ENCODE data around the gene ANKRD39. TPM values are rescaled to one million over a fixed set of nuclear protein-coding genes. Genes with fewer than 3 reads are reported as not detected.

ANKRD39 gene, protein sequence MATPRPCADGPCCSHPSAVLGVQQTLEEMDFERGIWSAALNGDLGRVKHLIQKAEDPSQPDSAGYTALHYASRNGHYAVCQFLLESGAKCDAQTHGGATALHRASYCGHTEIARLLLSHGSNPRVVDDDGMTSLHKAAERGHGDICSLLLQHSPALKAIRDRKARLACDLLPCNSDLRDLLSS
- 1 to 10 TPM; 4.2 to 8.7 (median 6.6) TPM for polyA plus RNA-seq (ENCODE audit: insufficient read length in 10 of 10)
- long read RNA-seq, donor 1, transcript ANKRD39-201 (4 exons, 976 nt) = major isoform, 9 of 9 reads
- long read RNA-seq, donor 1, partial matches to known transcripts = 0 of 9 reads
- long read RNA-seq, donor 1, other reads (novel, unspliced or antisense) = 0 of 9 reads
- long read RNA-seq, donor 2, partial matches to known transcripts = 0 of 4 reads
- long read RNA-seq, donor 2, other reads (novel, unspliced or antisense) = 0 of 4 reads
- long read RNA-seq, donor 3 = 0 reads
- long read RNA-seq, donor 4, transcript ANKRD39-201 (4 exons, 976 nt) = major isoform, 5 of 5 reads
- long read RNA-seq, donor 4, partial matches to known transcripts = 0 of 5 reads
- long read RNA-seq, donor 4, other reads (novel, unspliced or antisense) = 0 of 5 reads
- long read RNA-seq, donor 5, partial matches to known transcripts = 0 of 4 reads
- long read RNA-seq, donor 5, other reads (novel, unspliced or antisense) = 0 of 4 reads
- long read RNA-seq, donor 6, transcript ANKRD39-201 (4 exons, 976 nt) = major isoform, 9 of 9 reads
- long read RNA-seq, donor 6, partial matches to known transcripts = 0 of 9 reads
- long read RNA-seq, donor 6, other reads (novel, unspliced or antisense) = 0 of 9 reads
- long read RNA-seq, donor 7, partial matches to known transcripts = 0 of 3 reads
- long read RNA-seq, donor 7, other reads (novel, unspliced or antisense) = 0 of 3 reads
- long read RNA-seq, donor 8, partial matches to known transcripts = 0 of 2 reads
- long read RNA-seq, donor 8, other reads (novel, unspliced or antisense) = 0 of 2 reads
- long read RNA-seq, donor 9, partial matches to known transcripts = 0 of 1 reads
- long read RNA-seq, donor 9, other reads (novel, unspliced or antisense) = 0 of 1 reads

- DNase-seq = peak; percentile 99 to 100 (median 99)
Observed at GRCh38 chr2:96857667-96858372, at the start of gene ANKRD39. Gene ANKRD39 (minus strand): TSS chr2:96858016. CDS start chr2:96857987, 29 bp downstream.

GRCh38 chr2:96906729-96907114, 48.9 kb upstream of the ANKRD39 start:
- peak; percentile 73 to 94 (median 85) for DNase-seq

GRCh38 chr2:96903815-96904214, 46.0 kb upstream of the ANKRD39 start:
- DNase-seq = no peak

- DNase-seq = no peak
Observed at GRCh38 chr2:96903318-96903717, 45.5 kb upstream of the ANKRD39 start.

- no peak for DNase-seq
Observed at GRCh38 chr2:96900237-96900636, 42.4 kb upstream of the ANKRD39 start.

GRCh38 chr2:96899413-96899741, 41.6 kb upstream of the ANKRD39 start:
- DNase-seq = no peak

- no peak for DNase-seq
Observed at GRCh38 chr2:96898641-96899412, 41.0 kb upstream of the ANKRD39 start.

- no peak for DNase-seq
Observed at GRCh38 chr2:96898135-96898505, 40.3 kb upstream of the ANKRD39 start.

- no peak for DNase-seq
Observed at GRCh38 chr2:96897491-96898134, 39.8 kb upstream of the ANKRD39 start.

GRCh38 chr2:96895746-96896651, 38.2 kb upstream of the ANKRD39 start:
- peak in 1 of 3 donors; percentile 56 for DNase-seq

DNA sequence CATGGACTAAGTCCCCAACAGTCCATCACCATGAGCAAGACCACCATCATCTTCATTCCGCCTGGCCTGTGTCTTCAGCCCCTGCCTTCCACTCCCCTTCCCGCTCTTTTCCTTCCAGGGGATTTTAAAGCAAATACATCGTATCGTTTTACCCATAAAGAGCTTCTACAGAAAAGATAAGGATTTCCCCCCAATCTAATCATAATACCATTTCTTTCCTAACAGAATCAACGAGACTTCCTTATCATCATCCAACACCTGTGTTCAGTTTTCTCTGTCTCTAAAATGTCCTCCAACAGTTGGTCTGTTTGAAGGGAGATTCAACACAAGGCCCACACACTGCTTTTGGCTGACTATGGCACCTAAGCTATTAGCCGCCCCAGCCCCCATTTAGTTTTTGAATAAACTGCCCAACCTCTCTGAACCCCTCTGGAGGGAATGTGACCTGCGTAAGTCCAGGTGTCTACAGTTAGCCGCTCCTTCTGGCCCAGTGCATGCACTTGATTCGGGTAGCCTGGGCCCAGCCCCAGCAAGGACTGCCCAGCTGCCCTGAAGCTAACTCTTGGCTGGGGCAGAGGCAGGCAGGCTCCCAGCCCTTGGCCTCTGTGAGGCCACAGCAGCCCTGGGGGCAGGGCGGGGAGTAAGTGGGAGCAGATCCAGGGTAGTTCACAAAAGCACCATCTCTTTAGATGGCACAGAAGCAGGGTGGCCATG, 37.4 kb upstream of the ANKRD39 start:
- DNase-seq = no peak

- DNase-seq = no peak
Observed at GRCh38 chr2:96894151-96894531, 36.3 kb upstream of the ANKRD39 start.

DNA sequence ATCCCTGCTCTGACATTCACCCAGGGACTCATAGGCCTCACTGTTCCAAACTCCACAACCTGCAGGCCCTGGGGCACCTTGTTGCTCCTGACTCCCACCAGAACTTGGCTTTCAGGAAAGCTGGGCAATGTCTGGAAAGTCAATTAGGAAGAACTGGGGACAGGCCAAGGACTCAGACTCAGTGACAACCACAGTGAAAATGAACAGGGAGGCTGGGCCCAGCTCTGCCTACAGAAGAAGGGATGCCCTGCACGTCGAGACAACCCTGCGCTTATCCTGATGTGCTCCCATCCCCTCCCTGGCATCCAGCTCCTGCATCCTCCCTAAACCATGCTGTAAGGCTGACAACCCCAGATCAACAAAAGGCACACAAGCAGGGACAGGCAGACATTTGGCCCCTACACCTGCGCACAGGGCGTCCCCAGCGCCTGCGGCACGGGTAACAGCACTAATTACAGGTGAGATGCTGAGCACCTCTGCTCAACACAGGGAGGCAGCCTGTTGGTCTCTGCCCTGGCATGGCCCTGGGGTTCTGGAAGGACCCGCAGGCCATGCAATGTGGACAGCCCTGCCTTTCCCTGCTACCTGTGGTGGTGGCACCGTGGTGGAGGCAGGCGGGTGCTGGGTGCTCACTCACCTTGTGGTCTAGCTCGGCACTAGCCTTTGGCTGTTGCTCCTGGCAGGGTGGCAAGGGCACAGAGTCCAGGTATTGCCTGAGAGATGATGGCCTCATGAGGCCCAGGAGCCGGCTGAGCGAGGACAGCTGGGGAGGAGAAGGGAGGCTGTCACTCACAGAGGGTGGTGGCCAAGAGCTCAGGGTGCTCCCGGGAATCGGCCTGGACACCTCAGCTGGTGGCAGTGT, 35.7 kb upstream of the ANKRD39 start:
- no peak for DNase-seq

DNA sequence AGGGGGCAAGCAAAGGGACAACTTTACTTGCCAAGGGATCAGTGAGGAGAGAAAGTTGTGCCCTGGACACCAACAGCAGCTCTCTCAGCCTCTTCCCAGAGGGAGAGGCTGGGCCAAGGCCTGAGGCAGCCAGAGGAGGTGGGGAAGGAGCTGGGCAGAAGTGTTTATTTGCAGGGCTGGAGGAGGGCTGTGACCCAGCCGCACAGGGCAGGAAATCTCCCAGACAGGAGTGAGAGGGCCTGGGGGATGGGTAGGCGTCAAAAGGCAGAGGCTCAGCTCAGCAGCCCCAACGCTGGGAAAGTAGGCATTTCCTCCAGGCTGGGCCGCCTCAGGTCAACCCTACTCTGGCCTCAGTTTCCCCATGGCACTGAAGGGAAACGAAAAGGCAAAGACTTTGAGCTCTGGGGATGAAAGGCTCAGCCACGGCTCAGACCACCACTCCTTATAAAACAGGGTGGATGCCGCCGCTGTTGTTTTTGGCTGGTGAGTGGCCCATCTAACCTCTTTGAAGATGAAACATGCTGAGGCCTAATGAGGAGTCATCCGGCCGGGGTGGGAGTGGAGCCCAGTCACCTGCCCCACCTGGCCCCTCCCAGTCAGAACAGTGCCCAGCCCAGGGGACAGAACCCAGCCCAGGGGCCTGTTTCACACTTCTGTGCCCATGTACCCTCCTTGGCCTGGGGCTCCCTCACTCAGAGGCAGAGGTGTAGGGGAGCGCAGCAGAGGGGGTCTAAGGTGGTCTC, 33.9 kb upstream of the ANKRD39 start:
- no peak for DNase-seq

DNA sequence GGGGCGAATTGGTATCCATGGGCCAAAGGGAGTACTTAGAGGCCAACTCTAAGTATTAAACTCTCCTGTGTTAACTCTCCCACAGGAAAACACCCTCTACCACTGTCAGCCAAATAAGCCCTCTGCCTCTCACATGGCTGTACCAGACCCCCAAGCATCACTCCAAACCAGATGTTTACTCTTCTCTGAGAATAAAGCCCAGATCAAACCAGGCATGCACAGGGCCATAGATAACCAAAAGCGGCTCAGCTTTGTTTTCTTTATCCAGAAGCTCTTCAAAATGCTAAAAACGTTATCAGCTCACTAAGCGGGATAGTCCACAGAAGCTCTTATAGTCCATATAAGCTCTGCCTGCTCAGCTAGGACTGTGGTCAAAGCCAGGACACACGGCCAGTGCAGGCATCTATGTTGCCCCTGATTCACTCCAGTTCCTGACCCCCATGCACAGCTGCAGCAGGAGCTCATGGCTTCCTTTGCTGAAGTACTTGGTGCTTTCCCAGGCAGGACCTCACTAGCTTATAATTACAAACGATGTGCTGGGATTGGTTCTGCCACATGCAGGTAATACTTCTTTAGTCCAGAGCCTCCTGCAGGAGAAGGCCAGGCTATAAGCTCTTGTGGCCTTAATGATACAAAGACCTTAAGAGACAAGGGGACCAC, 33.0 kb upstream of the ANKRD39 start:
- no peak for DNase-seq

DNA sequence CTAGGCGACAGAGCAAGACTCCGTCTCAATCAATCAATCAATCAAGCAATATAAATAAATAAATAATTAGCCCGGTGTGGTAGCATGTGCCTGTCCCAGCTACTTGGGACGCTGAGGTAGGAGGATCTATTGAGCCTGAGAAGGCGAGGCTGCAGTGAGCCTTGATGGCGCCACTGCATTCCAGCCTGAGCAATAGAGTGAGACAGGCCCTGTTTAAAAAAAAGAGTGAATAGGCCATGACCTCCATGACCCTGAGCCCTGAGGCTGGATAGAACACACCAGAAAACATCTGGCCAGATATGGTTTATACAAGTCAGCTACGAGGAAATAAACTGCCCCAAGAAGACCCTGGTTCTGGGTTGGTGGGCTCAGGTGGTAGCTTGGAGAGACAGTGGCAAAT, 32.4 kb upstream of the ANKRD39 start:
- no peak for DNase-seq
